Renal pelvis (tissue), 4 donors: Measurements from ENCODE around the gene PCIF1. TPM values are rescaled to one million over a fixed set of nuclear protein-coding genes. Genes with fewer than 3 reads are reported as not detected.
"Not testable (repeated sequence)": the region's sequence is repeated elsewhere in the genome, so short reads cannot be mapped to it uniquely, and the experiment has no call there.

Experiments
- DNase-seq: peaks from one replicate; pipeline ENCODE4 v3.0.0-alpha.2; 2013
- polyA plus RNA-seq, 3 donors: library from polyadenylated mRNA; unstranded; fragments of 120-200 nt; gene quantifications; one replicate each; pipeline ENCODE4 v1.2.1, GENCODE V29; 2013; ENCODE audit not compliant: insufficient read length in 3 of 3

Gene PCIF1
- polyA plus RNA-seq, 3 donors: 46.1 to 56.9 (median 53.1) TPM

GRCh38 chr20:45944151-45944964 is 9.9 kb downstream of the PCIF1 start:
- no peak for DNase-seq

- no peak for DNase-seq
Measured at GRCh38 chr20:45944965-45945677, 10.6 kb downstream of the PCIF1 start.

GRCh38 chr20:45945678-45946148 is 11.2 kb downstream of the PCIF1 start:
- DNase-seq: no peak

- DNase-seq: no peak
Measured at GRCh38 chr20:45946149-45946970, 11.9 kb downstream of the PCIF1 start.

- DNase-seq: no peak
Measured at GRCh38 chr20:45947110-45947866, 12.8 kb downstream of the PCIF1 start.

- DNase-seq: no peak
Measured at GRCh38 chr20:45948261-45948733, 13.8 kb downstream of the PCIF1 start.

- DNase-seq: no peak
Measured at GRCh38 chr20:45948742-45949541, 14.5 kb downstream of the PCIF1 start.

GRCh38 chr20:45949542-45950329 is 15.3 kb downstream of the PCIF1 start:
- no peak for DNase-seq

- no peak for DNase-seq
Measured at GRCh38 chr20:45950330-45950646, 15.8 kb downstream of the PCIF1 start.

- no peak for DNase-seq
Measured at GRCh38 chr20:45951925-45952834, 17.7 kb downstream of the PCIF1 start.

- DNase-seq: no peak
Measured at GRCh38 chr20:45952861-45953260, 18.4 kb downstream of the PCIF1 start.

GRCh38 chr20:45953672-45954071 is 19.2 kb downstream of the PCIF1 start:
- no peak for DNase-seq

GRCh38 chr20:45956326-45956725 is 21.8 kb downstream of the PCIF1 start:
- DNase-seq: not testable (repeated sequence)

GRCh38 chr20:45957021-45957941 is 22.8 kb downstream of the PCIF1 start:
- DNase-seq: no peak

- DNase-seq: no peak
Measured at GRCh38 chr20:45958593-45958992, 24.1 kb downstream of the PCIF1 start.

GRCh38 chr20:45959126-45959525 is 24.6 kb downstream of the PCIF1 start:
- DNase-seq: no peak

GRCh38 chr20:45959956-45960630 is 25.6 kb downstream of the PCIF1 start:
- DNase-seq: no peak
